Small intestine (tissue), 7 donors: ENCODE data around the gene SOHLH2. TPM values are rescaled to one million over a fixed set of nuclear protein-coding genes. Genes with fewer than 3 reads are reported as not detected.

Experiments
- DNase-seq, 2 donors: peaks; one replicate each; pipeline versions ENCODE4 v3.0.0 to v3.0.0-alpha.2; 2013
- FAIRE-seq: peaks from 2 replicates; lab custom pipeline; 2012; peaks lifted over from hg19 to GRCh38; lab: Jason Lieb, UNC
- H3K27ac ChIP-seq, 3 donors: one replicate each; pipeline ENCODE4 v1.5.1; 2013; ENCODE audit warnings: low read length in 2 of 3, mild to moderate bottlenecking in 2 of 3, control low read depth in 1 of 3, inconsistent platforms in 1 of 3, low read depth in 1 of 3, moderate library complexity in 1 of 3
- H3K27me3 ChIP-seq, 3 donors: one replicate each; pipeline ENCODE4 v1.6.1; 2013; ENCODE audit warnings: low read length in 3 of 3, inconsistent platforms in 1 of 3; ENCODE audit not compliant: control insufficient read depth in 3 of 3, insufficient read depth in 3 of 3
- H3K36me3 ChIP-seq, 3 donors: one replicate each; pipeline ENCODE4 v1.6.1; 2013; ENCODE audit warnings: low read length in 3 of 3, inconsistent platforms in 1 of 3, low read depth in 1 of 3, mild to moderate bottlenecking in 1 of 3, moderate library complexity in 1 of 3; ENCODE audit not compliant: control insufficient read depth in 3 of 3, insufficient read depth in 2 of 3
- H3K4me1 ChIP-seq, 3 donors: one replicate each; pipeline ENCODE4 v1.6.1; 2013; ENCODE audit warnings: low read length in 2 of 3, inconsistent platforms in 1 of 3, low read depth in 1 of 3, mild to moderate bottlenecking in 1 of 3, moderate library complexity in 1 of 3; ENCODE audit not compliant: control insufficient read depth in 3 of 3, insufficient read depth in 2 of 3
- H3K4me3 ChIP-seq, 3 donors: one replicate each; pipeline ENCODE4 v1.5.1; 2013; ENCODE audit warnings: low read length in 3 of 3, control low read depth in 1 of 3, inconsistent platforms in 1 of 3, low read depth in 1 of 3, mild to moderate bottlenecking in 1 of 3, moderate library complexity in 1 of 3
- H3K9me3 ChIP-seq, 2 donors: one replicate each; pipeline ENCODE4 v1.6.1; 2013; ENCODE audit warnings: low read depth in 1 of 2, low read length in 1 of 2; ENCODE audit not compliant: control insufficient read depth in 2 of 2, insufficient read depth in 1 of 2
- WGBS, 3 donors: extraction: QIAGEN DNeasy Blood & Tissue Kit; methylation state at CpG; one replicate each; pipeline ENCODE4 v1.1.7; 2013; 5-methylcytosine and 5-hydroxymethylcytosine counted together
- polyA plus RNA-seq, 4 donors: library from polyadenylated mRNA; stranded (reverse) in 3 of 4; unstranded in 1 of 4; fragments of 200-250 nt in 3 of 4; fragments of 120-200 nt in 1 of 4; gene quantifications; one replicate each; pipeline versions ENCODE4 v1.2.1 to v1.2.3, GENCODE V29; 2013
- donor health status: healthy with polysubstance abuse.
- donor health status: control.
- donor health status: control.
- donor health status: Bipolar disorder and iron deficiency.
- donor health status: healthy.

The SOHLH2 gene
- polyA plus RNA-seq, 4 donors: 0.12 to 1.0 TPM; not detected in 2

- Histone ChIP-seq H3K9me3 (no peaks in the 10 kb centered on the region), H3K4me1 (no peaks in the 10 kb centered on the region), H3K36me3 (no peaks in the 10 kb centered on the region), H3K27ac (no peak overlapping the region), H3K4me3 (no peak overlapping the region), H3K27me3 (peaks cover 0 to 6% (median 0%) of the 10 kb centered on the region in 3 donors)
- 45 to 82% (median 58%) methylated on average over 1 of the region's 1 CpG for WGBS, 3 donors
- FAIRE-seq (no peak), DNase-seq (no peak)
Observed at GRCh38 chr13:36151591-36151990, 62.8 kb downstream of the SOHLH2 start.

- DNase-seq: no peak
- Histone ChIP-seq H3K27ac (no peak overlapping the region), H3K9me3 (no peaks in the 10 kb centered on the region), H3K27me3 (no peaks in the 10 kb centered on the region), H3K36me3 (no peaks in the 10 kb centered on the region), H3K4me1 (no peaks in the 10 kb centered on the region), H3K4me3 (no peak overlapping the region)
- FAIRE-seq: no peak
- 85 to 96% (median 90%) methylated on average over 1 of the region's 1 CpG for WGBS, 3 donors
Observed at GRCh38 chr13:36148446-36148845, 65.9 kb downstream of the SOHLH2 start.

GRCh38 chr13:36147330-36147729 is 67.0 kb downstream of the SOHLH2 start:
- WGBS, 3 donors: 86 to 94% (median 91%) methylated on average over 3 of the region's 3 CpGs
- no peak overlapping the region for H3K27ac ChIP-seq

GRCh38 chr13:36146511-36147269 is 67.7 kb downstream of the SOHLH2 start:
- FAIRE-seq: no peak
- H3K27ac ChIP-seq: no peak overlapping the region
- no peaks in the 10 kb centered on the region for H3K9me3 ChIP-seq
- DNase-seq: no peak
- whole genome bisulfite sequencing, 3 donors: 79 to 90% (median 79%) methylated on average over 4 of the region's 4 CpGs
- no peaks in the 10 kb centered on the region for H3K27me3 ChIP-seq
- no peaks in the 10 kb centered on the region for H3K36me3 ChIP-seq
- no peak overlapping the region for H3K4me3 ChIP-seq
- no peaks in the 10 kb centered on the region for H3K4me1 ChIP-seq

More at GRCh38 chr13:36147330-36147729, 67.0 kb downstream of the SOHLH2 start:
- H3K9me3 ChIP-seq: no peaks in the 10 kb centered on the region
- FAIRE-seq: no peak
- H3K36me3 ChIP-seq: no peaks in the 10 kb centered on the region
- H3K27me3 ChIP-seq: no peaks in the 10 kb centered on the region
- no peak overlapping the region for H3K4me3 ChIP-seq
- DNase-seq: no peak
- no peaks in the 10 kb centered on the region for H3K4me1 ChIP-seq

- Histone ChIP-seq H3K4me1 (no peaks in the 10 kb centered on the region), H3K27ac (no peak overlapping the region), H3K4me3 (no peak overlapping the region), H3K27me3 (no peaks in the 10 kb centered on the region), H3K9me3 (no peaks in the 10 kb centered on the region), H3K36me3 (no peaks in the 10 kb centered on the region)
- WGBS, 3 donors: 77 to 94% (median 92%) methylated on average over 2 of the region's 2 CpGs
- DNase-seq (no peak), FAIRE-seq (no peak)
Observed at GRCh38 chr13:36143738-36144137, 70.6 kb downstream of the SOHLH2 start.

- Histone ChIP-seq H3K4me1 (no peaks in the 10 kb centered on the region), H3K36me3 (no peaks in the 10 kb centered on the region), H3K27ac (no peak overlapping the region), H3K9me3 (no peaks in the 10 kb centered on the region), H3K4me3 (no peak overlapping the region), H3K27me3 (no peaks in the 10 kb centered on the region)
- DNase-seq: no peak
- no peak for FAIRE-seq
Observed at GRCh38 chr13:36142735-36143134, 71.6 kb downstream of the SOHLH2 start.

GRCh38 chr13:36135876-36136275 is 78.5 kb downstream of the SOHLH2 start:
- Histone ChIP-seq H3K9me3 (no peaks in the 10 kb centered on the region), H3K4me3 (no peak overlapping the region), H3K4me1 (no peaks in the 10 kb centered on the region), H3K27ac (no peak overlapping the region), H3K27me3 (peaks cover 0 to 10% (median 0%) of the 10 kb centered on the region in 3 donors), H3K36me3 (no peaks in the 10 kb centered on the region)
- 71 to 86% (median 79%) methylated on average over 2 of the region's 2 CpGs for WGBS, 3 donors
- no peak for FAIRE-seq
- no peak for DNase-seq

- Histone ChIP-seq H3K27ac (no peak overlapping the region), H3K4me1 (no peaks in the 10 kb centered on the region), H3K9me3 (no peaks in the 10 kb centered on the region), H3K4me3 (no peak overlapping the region), H3K27me3 (peaks cover 0 to 19% (median 0%) of the 10 kb centered on the region in 3 donors), H3K36me3 (no peaks in the 10 kb centered on the region)
- no peak for FAIRE-seq
- DNase-seq: no peak
- 7 to 33% (median 11%) methylated on average over 1 of the region's 1 CpG for WGBS, 3 donors
Observed at GRCh38 chr13:36134632-36135031, 79.7 kb downstream of the SOHLH2 start.
